Neutrophil (primary cell): ENCODE results near the gene PIP5K1B.
"Not testable (repeated sequence)": the region's sequence is repeated elsewhere in the genome, so short reads cannot be mapped to it uniquely, and the experiment has no call there.

Source experiments
- H3K27ac ChIP-seq: fragments of 200-600 bp; sonication (generic); 2 replicates; pipeline ENCODE4 v1.5.1; 2016; ENCODE audit warnings: mild to moderate bottlenecking, moderate library complexity
- H3K27me3 ChIP-seq: fragments of 200-600 bp; sonication (generic); 2 replicates; pipeline ENCODE4 v1.6.0; 2016; ENCODE audit warnings: mild to moderate bottlenecking
- H3K36me3 ChIP-seq: fragments of 200-600 bp; sonication (generic); 2 replicates; pipeline ENCODE4 v1.5.1; 2017
- H3K4me1 ChIP-seq, 2 experiments: fragments of 200-600 bp in 1 of 2; sonication (generic) in 1 of 2; 1 replicate in 1 of 2; 2 replicates in 1 of 2; pipeline versions ENCODE4 v1.5.1 to v1.6.1; 2013 to 2016; ENCODE audit warnings: low read depth in 1 of 2, low read length in 1 of 2, mild to moderate bottlenecking in 1 of 2, moderate library complexity in 1 of 2; ENCODE audit not compliant: control insufficient read depth in 1 of 2, insufficient read depth in 1 of 2
- H3K4me3 ChIP-seq, 2 experiments: fragments of 200-600 bp in 1 of 2; sonication (generic) in 1 of 2; 1 replicate in 1 of 2; 2 replicates in 1 of 2; pipeline ENCODE4 v1.5.1; 2013 to 2016; ENCODE audit warnings: low read depth in 1 of 2, low read length in 1 of 2, mild to moderate bottlenecking in 1 of 2, moderate library complexity in 1 of 2
- H3K9me3 ChIP-seq: fragments of 200-600 bp; sonication (generic); 2 replicates; pipeline ENCODE4 v1.5.1; 2016
- CTCF ChIP-seq: fragments of 200-600 bp; sonication (generic); IDR thresholded peaks from 2 replicates; pipeline ENCODE4 v1.5.1; 2016; ENCODE audit warnings: antibody characterized with exemption

The PIP5K1B gene

GRCh38 chr9:68692519-68692918 is 12.5 kb upstream of the PIP5K1B start:
- no peak overlapping the region for H3K27ac ChIP-seq
- no peaks in the 10 kb centered on the region for H3K9me3 ChIP-seq
- H3K4me3 ChIP-seq = no peak overlapping the region
- H3K4me1 ChIP-seq = no peaks in the 10 kb centered on the region
- no peaks in the 10 kb centered on the region for H3K36me3 ChIP-seq
- TF ChIP-seq CTCF = no peak
- peaks cover 5% of the 10 kb centered on the region for H3K27me3 ChIP-seq

- Histone ChIP-seq H3K4me1 (no peaks in the 10 kb centered on the region), H3K4me3 (no peak overlapping the region), H3K36me3 (no peaks in the 10 kb centered on the region), H3K27ac (no peak overlapping the region), H3K9me3 (no peaks in the 10 kb centered on the region), H3K27me3 (peaks cover 5% of the 10 kb centered on the region)
- no peak for TF ChIP-seq CTCF
Measured at GRCh38 chr9:68694125-68694524, 10.9 kb upstream of the PIP5K1B start.

- Histone ChIP-seq H3K9me3 (no peaks in the 10 kb centered on the region), H3K27me3 (peaks cover 5% of the 10 kb centered on the region), H3K4me3 (no peak overlapping the region), H3K36me3 (no peaks in the 10 kb centered on the region), H3K27ac (no peak overlapping the region), H3K4me1 (no peaks in the 10 kb centered on the region)
- no peak for TF ChIP-seq CTCF
Measured at GRCh38 chr9:68697851-68698250, 7.2 kb upstream of the PIP5K1B start.

- no peaks in the 10 kb centered on the region for H3K36me3 ChIP-seq
- H3K27me3 ChIP-seq = peaks cover 5% of the 10 kb centered on the region
- H3K9me3 ChIP-seq = no peaks in the 10 kb centered on the region
- TF ChIP-seq CTCF = no peak
- peaks cover under 1% of the 10 kb centered on the region in 2 experiments for H3K4me1 ChIP-seq
- H3K27ac ChIP-seq = no peak overlapping the region
- H3K4me3 ChIP-seq = no peak overlapping the region
Measured at GRCh38 chr9:68698943-68699509, 6.0 kb upstream of the PIP5K1B start.

GRCh38 chr9:68699625-68700024 is 5.4 kb upstream of the PIP5K1B start:
- not testable (repeated sequence) for H3K4me3 ChIP-seq, H3K4me1 ChIP-seq, H3K27ac ChIP-seq, H3K9me3 ChIP-seq, H3K27me3 ChIP-seq, H3K36me3 ChIP-seq

GRCh38 chr9:68702493-68702892 is 2.5 kb upstream of the PIP5K1B start:
- no peaks in the 10 kb centered on the region for H3K27me3 ChIP-seq
- no peak overlapping the region for H3K4me3 ChIP-seq
- H3K27ac ChIP-seq = no peak overlapping the region
- H3K9me3 ChIP-seq = no peaks in the 10 kb centered on the region
- peaks cover 22 to 26% of the 10 kb centered on the region in 2 experiments for H3K4me1 ChIP-seq
- no peaks in the 10 kb centered on the region for H3K36me3 ChIP-seq
- TF ChIP-seq CTCF = no peak
